CD4-positive, alpha-beta T cell (primary cell): ENCODE results near the gene ARSA. TPM values are rescaled to one million over a fixed set of nuclear protein-coding genes. Genes with fewer than 3 reads are reported as not detected.

Experiments used
- ATAC-seq: fragments of 200-7000 bp; cut with Tn5 transposase; one replicate; pipeline ENCODE4 v1.10.0; 2022; ENCODE audit warnings: mild to moderate bottlenecking; ENCODE audit not compliant: poor library complexity
- CTCF ChIA-PET: fragments of 350-600 bp; sonication (Branson Sonifier 250); formaldehyde crosslinking; loops from one replicate; lab custom pipeline; 2021; ENCODE audit warnings: antibody characterized with exemption, inconsistent platforms; lab: Charles Lee
- POLR2A ChIA-PET: fragments of 350-600 bp; sonication (Branson Sonifier 250); formaldehyde crosslinking; loops from one replicate; lab custom pipeline; 2021; ENCODE audit warnings: antibody characterized with exemption, inconsistent platforms; lab: Charles Lee
- DNase-seq, 14 experiments: peaks; one replicate each; pipeline ENCODE4 v3.0.0-alpha.2; 2013 to 2020; ENCODE audit warnings: mixed read lengths in 2 of 14
- H3K27ac ChIP-seq, 2 donors: one replicate each; pipeline versions ENCODE4 v1.5.1 to v1.7.0; 2013; ENCODE audit warnings: low read length in 2 of 2, low read depth in 1 of 2, mild to moderate bottlenecking in 1 of 2
- H3K27me3 ChIP-seq, 2 experiments: 1 replicate in 1 of 2; 2 replicates in 1 of 2; pipeline versions ENCODE4 v1.6.1 to v1.7.0; 2013; ENCODE audit warnings: low read length in 2 of 2, control low read depth in 1 of 2, mild to moderate bottlenecking in 1 of 2, moderate library complexity in 1 of 2; ENCODE audit not compliant: insufficient read depth in 2 of 2, control insufficient read depth in 1 of 2
- H3K36me3 ChIP-seq: one replicate; pipeline ENCODE4 v1.6.1; 2013; ENCODE audit warnings: low read length, control low read depth; ENCODE audit not compliant: insufficient read depth
- H3K4me1 ChIP-seq: one replicate; pipeline ENCODE4 v1.6.1; 2013; ENCODE audit warnings: low read length, control low read depth; ENCODE audit not compliant: insufficient read depth
- H3K4me3 ChIP-seq: one replicate; pipeline ENCODE4 v1.5.1; 2013; ENCODE audit warnings: mild to moderate bottlenecking, low read length, moderate library complexity
- H3K9me3 ChIP-seq, 2 experiments: 1 replicate in 1 of 2; 2 replicates in 1 of 2; pipeline versions ENCODE4 v1.6.1 to v1.7.0; 2013; ENCODE audit warnings: low read length in 2 of 2, mild to moderate bottlenecking in 2 of 2, control low read depth in 1 of 2, moderate library complexity in 1 of 2; ENCODE audit not compliant: control insufficient read depth in 1 of 2, insufficient read depth in 1 of 2
- H3K27ac Mint-ChIP-seq: one replicate; pipeline ENCODE4 v1.8.0; 2020; ENCODE audit warnings: mixed read lengths
- H3K27me3 Mint-ChIP-seq: one replicate; pipeline ENCODE4 v1.8.0; 2021; ENCODE audit warnings: mixed read lengths
- H3K36me3 Mint-ChIP-seq: one replicate; pipeline ENCODE4 v1.8.0; 2021; ENCODE audit warnings: low read depth, mixed read lengths
- H3K4me1 Mint-ChIP-seq: one replicate; pipeline ENCODE4 v1.8.0; 2021; ENCODE audit warnings: low read depth, mixed read lengths
- H3K4me3 Mint-ChIP-seq: one replicate; pipeline ENCODE4 v1.8.0; 2020; ENCODE audit warnings: mild to moderate bottlenecking, mixed read lengths
- H3K9me3 Mint-ChIP-seq: one replicate; pipeline ENCODE4 v1.8.0; 2020; ENCODE audit warnings: mixed read lengths
- CTCF ChIP-seq: fragments of 200-600 bp; IDR thresholded peaks from one replicate; pipeline ENCODE4 v1.8.0; 2022; ENCODE audit warnings: antibody characterized with exemption, mild to moderate bottlenecking
- intact Hi-C, 2 experiments: fragments of 100-400 bp; cut with DNase I in 1 of 2; cut with micrococcal nuclease in 1 of 2; formaldehyde crosslinking; loops; one replicate each; pipeline versions ENCODE4 v1.15.1 to v1.9.0; 2023 to 2025; cut with DNase I, micrococcal nuclease
- total RNA-seq, 174 experiments: library from RNA in 2 of 174; stranded (reverse) in 2 of 174; gene quantifications; one replicate each; pipeline ENCODE4 v1.2.3 and lab custom pipeline; 2021 to 2026

ARSA gene
- total RNA-seq, 2 experiments from 2014 or later: 52.3 to 54.4 TPM

GRCh38 chr22:50581031-50581949, 46.7 kb downstream of the ARSA start:
- H3K4me3 Mint-ChIP-seq: peak overlapping the region; percentile 84
- Histone ChIP-seq H3K27ac (no peak overlapping the region), H3K36me3 (peaks cover 18% of the 10 kb centered on the region), H3K4me1 (peaks cover 38% of the 10 kb centered on the region), H3K9me3 (no peaks in the 10 kb centered on the region), H3K4me3 (peak overlapping the region; percentile 63), H3K27me3 (no peaks in the 10 kb centered on the region)
- H3K36me3 Mint-ChIP-seq: peaks cover 28% of the 10 kb centered on the region
- peak overlapping the region; percentile 98 for H3K27ac Mint-ChIP-seq
- DNase-seq (peak in 2 of 14 experiments; percentile 29 to 47), ATAC-seq (no peak)
- TF ChIP-seq CTCF: no peak
- H3K4me1 Mint-ChIP-seq: peaks cover 35% of the 10 kb centered on the region
- intact Hi-C loops: loop anchor here in 1 of 2 experiments (5.0 kb wide), 2 partner anchors 34 to 54 kb away; partner anchors contain the start of genes KLHDC7B and SCO2
- H3K9me3 Mint-ChIP-seq: no peaks in the 10 kb centered on the region
- ChIA-PET CTCF (interaction anchor here (1.4 kb wide), 1 partner anchor 18 kb away, joined by 5 read pairs; the partner anchor contains the start of gene SYCE3), POLR2A (interaction anchor here (1.2 to 2.6 kb wide), 8 partner anchors 18 to 111 kb away, joined by 3 to 59 read pairs (median 20); partner anchors contain the start of genes LMF2, NCAPH2, SCO2 and SYCE3)
- no peaks in the 10 kb centered on the region for H3K27me3 Mint-ChIP-seq

- Mint-ChIP-seq H3K4me1 (peaks cover 35% of the 10 kb centered on the region), H3K27me3 (no peaks in the 10 kb centered on the region), H3K27ac (no peak overlapping the region), H3K4me3 (peak overlapping the region; percentile 25), H3K36me3 (peaks cover 35% of the 10 kb centered on the region), H3K9me3 (no peaks in the 10 kb centered on the region)
- DNase-seq (peak in 1 of 14 experiments; percentile 8), ATAC-seq (no peak)
- Histone ChIP-seq H3K27me3 (no peaks in the 10 kb centered on the region), H3K27ac (no peak overlapping the region), H3K36me3 (peaks cover 23% of the 10 kb centered on the region), H3K4me1 (peaks cover 38% of the 10 kb centered on the region), H3K4me3 (no peak overlapping the region), H3K9me3 (no peaks in the 10 kb centered on the region)
- ChIA-PET POLR2A (no interaction called here), CTCF (no interaction called here)
- intact Hi-C loops: loop anchor here in 1 of 2 experiments (1.0 to 5.0 kb wide), 3 partner anchors 16 to 52 kb away; partner anchors contain the start of genes KLHDC7B and SCO2
- no peak for TF ChIP-seq CTCF
Observed at GRCh38 chr22:50579752-50580151, 48.2 kb downstream of the ARSA start.

- intact Hi-C loops: no loop called here
- no peak overlapping the region for H3K4me3 ChIP-seq
- no peak for TF ChIP-seq CTCF
- peaks cover 23% of the 10 kb centered on the region for H3K36me3 ChIP-seq
- Mint-ChIP-seq H3K4me3 (no peak overlapping the region), H3K27ac (no peak overlapping the region), H3K27me3 (no peaks in the 10 kb centered on the region), H3K36me3 (peaks cover 35% of the 10 kb centered on the region), H3K4me1 (peaks cover 34% of the 10 kb centered on the region), H3K9me3 (no peaks in the 10 kb centered on the region)
- DNase-seq: no peak
- CTCF ChIA-PET: interaction anchor here (1.9 kb wide), 1 partner anchor 16 kb away, joined by 5 read pairs; the partner anchor contains the start of gene SYCE3
- H3K9me3 ChIP-seq: no peaks in the 10 kb centered on the region
- POLR2A ChIA-PET: interaction anchor here (2.2 to 2.4 kb wide), 2 partner anchors 43 to 53 kb away, joined by 10 to 11 read pairs; partner anchors contain the start of gene SCO2
- no peak overlapping the region for H3K27ac ChIP-seq
- H3K27me3 ChIP-seq: no peaks in the 10 kb centered on the region
- ATAC-seq: no peak
- peaks cover 38% of the 10 kb centered on the region for H3K4me1 ChIP-seq
Observed at GRCh38 chr22:50578776-50579310, 49.1 kb downstream of the ARSA start.
